Keratinocyte (primary cell): ENCODE data around the gene PLPPR1.

Experiments used
- EZH2 ChIP-seq: IDR thresholded peaks from one replicate; pipeline ENCODE4 v1.6.1; 2012; ENCODE audit warnings: inconsistent platforms, mild to moderate bottlenecking, low read length, moderate library complexity
- TF ChIP-seq, protein P1 (sequence below), 3 experiments: IDR thresholded peaks in 1 of 3; conservative IDR thresholded peaks in 1 of 3; optimal IDR thresholded peaks in 1 of 3; 2 replicates in 2 of 3; 3 replicates in 1 of 3; pipeline versions ENCODE3 to v1.5.1; 2011; ENCODE audit warnings: low read length in 3 of 3, mild to moderate bottlenecking in 3 of 3, moderate library complexity in 2 of 3, control low read depth in 1 of 3, inconsistent platforms in 1 of 3; ENCODE audit not compliant: insufficient read depth in 2 of 3; ENCODE audit errors: extremely low read depth in 1 of 3

DNA sequence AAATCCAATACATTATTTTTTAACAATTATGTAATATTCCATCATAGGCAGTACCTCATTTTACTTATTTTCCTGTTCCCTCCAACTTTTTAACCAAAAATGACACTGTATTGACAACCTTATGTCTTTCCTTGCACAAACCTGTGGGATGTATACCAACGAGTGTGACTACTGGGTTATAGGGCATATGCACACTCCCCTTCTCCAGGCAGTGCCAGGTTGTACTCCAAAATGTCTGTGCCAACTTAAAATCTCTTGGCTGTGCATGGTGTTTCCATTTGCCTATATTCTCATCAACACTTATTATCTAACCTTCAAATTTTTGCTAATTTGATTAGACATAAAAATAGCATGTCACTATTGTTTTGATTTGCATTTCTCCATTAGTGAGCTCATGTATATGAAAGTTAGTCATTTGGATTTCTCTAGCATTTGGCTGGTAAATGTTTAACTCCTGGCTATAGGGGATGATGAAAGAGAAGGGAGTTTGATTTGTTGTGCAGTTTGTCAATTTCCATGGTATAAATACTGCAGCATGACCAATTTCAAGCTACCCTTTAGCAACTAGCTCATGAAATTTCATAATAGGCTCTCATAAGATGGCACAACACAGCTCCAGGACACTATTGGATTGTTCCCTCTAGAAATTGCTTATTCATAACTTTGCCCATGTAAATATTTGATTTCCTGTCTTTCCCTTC, 226.4 kb downstream of the PLPPR1 start:
- TF ChIP-seq EZH2: no peak
- TF ChIP-seq, protein P1, sequence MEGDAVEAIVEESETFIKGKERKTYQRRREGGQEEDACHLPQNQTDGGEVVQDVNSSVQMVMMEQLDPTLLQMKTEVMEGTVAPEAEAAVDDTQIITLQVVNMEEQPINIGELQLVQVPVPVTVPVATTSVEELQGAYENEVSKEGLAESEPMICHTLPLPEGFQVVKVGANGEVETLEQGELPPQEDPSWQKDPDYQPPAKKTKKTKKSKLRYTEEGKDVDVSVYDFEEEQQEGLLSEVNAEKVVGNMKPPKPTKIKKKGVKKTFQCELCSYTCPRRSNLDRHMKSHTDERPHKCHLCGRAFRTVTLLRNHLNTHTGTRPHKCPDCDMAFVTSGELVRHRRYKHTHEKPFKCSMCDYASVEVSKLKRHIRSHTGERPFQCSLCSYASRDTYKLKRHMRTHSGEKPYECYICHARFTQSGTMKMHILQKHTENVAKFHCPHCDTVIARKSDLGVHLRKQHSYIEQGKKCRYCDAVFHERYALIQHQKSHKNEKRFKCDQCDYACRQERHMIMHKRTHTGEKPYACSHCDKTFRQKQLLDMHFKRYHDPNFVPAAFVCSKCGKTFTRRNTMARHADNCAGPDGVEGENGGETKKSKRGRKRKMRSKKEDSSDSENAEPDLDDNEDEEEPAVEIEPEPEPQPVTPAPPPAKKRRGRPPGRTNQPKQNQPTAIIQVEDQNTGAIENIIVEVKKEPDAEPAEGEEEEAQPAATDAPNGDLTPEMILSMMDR (optimal IDR thresholded peaks at IDR 0.05 in 1 of 3, IDR thresholded peaks at IDR 0.05 in 1 of 3, conservative IDR thresholded peaks at IDR 0.05 in 1 of 3; ENCODE audit: extremely low read depth in 1 of 3, insufficient read depth in 2 of 3, low read length in 3 of 3): no peak
